Colonic mucosa (tissue), 4 donors: ENCODE measurements around the gene TMEM132C. TPM values are rescaled to one million over a fixed set of nuclear protein-coding genes. Genes with fewer than 3 reads are reported as not detected.
"Not testable (repeated sequence)": the region's sequence is repeated elsewhere in the genome, so short reads cannot be mapped to it uniquely, and the experiment has no call there.

ENCODE experiments used
- DNase-seq: peaks from one replicate; pipeline ENCODE4 v3.0.0-alpha.2; 2020
- H3K27ac ChIP-seq: fragments of 200-600 bp; one replicate; pipeline ENCODE4 v1.8.0; 2021
- H3K27me3 ChIP-seq: fragments of 200-600 bp; one replicate; pipeline ENCODE4 v1.8.0; 2021
- H3K36me3 ChIP-seq: fragments of 200-600 bp; one replicate; pipeline ENCODE4 v1.8.0; 2021
- H3K4me1 ChIP-seq: fragments of 200-600 bp; one replicate; pipeline ENCODE4 v1.8.0; 2021; ENCODE audit warnings: mild to moderate bottlenecking
- H3K4me3 ChIP-seq: fragments of 200-600 bp; one replicate; pipeline ENCODE4 v1.8.0; 2021
- H3K9ac ChIP-seq, 2 donors: one replicate each; pipeline ENCODE4 v1.7.0; 2013; ENCODE audit warnings: control low read depth in 2 of 2, low read depth in 2 of 2, low read length in 2 of 2
- H3K9me3 ChIP-seq: fragments of 200-600 bp; one replicate; pipeline ENCODE4 v1.8.0; 2021
- intact Hi-C: fragments of 100-400 bp; cut with DNase I; formaldehyde crosslinking; loops from one replicate; pipeline ENCODE4 v1.14.1; 2022
- total RNA-seq, 2 donors: library from RNA; stranded (reverse); fragmentation: NEBNext Ultra II Directional in 1 of 2; extraction: Animal tissue kit (Norgen Biotek cat#: 25700) in 1 of 2; gene quantifications; one replicate each; pipeline ENCODE4 v1.2.1, GENCODE V29; 2021
- TF ChIP-seq, protein P1 (sequence below): fragments of 200-600 bp; IDR thresholded peaks from one replicate; pipeline ENCODE4 v1.8.0; 2022; ENCODE audit warnings: antibody characterized with exemption, mild to moderate bottlenecking
- donor health status: healthy.
- donor health status: DM: no; HTN: no; CAD: no.
- donor health status: DM: no; HTN: no; CAD: no.

Gene TMEM132C
- total RNA-seq, 2 donors from 2014 or later = 0.25 to 0.42 TPM

DNA sequence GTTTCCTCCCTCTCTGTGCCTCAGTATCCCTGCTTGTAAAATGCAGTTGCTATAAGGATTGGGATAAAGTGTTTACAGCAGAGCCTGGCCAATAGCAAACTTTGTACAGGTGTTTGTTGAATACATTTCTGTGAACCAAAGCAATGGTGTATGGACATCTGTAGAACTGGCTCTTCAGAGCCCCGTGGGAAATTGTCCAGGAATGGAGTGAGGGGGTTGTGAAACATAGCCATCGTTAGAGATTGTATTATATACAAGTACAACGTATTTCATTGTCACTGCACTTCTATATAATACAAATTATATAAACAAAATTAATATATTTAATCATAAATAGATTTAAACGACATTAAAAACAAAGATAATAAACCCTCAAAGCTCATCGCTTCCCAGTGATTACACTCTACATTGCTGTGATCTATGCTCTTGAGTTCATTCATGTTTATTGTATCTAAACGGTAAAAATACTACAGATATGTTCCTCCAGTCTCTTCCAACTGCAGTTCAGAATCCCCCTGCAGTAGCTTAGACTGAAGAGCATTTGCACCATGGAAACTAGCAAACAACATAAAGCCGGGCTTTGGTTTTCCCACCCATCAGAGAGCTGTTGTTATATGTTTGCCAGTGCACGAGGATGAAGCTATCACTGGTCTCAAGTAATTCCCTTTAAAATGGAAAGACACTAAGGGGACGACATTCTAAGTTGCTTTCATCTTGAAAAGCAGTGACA is 216.7 kb downstream of the TMEM132C start:
- no peak for DNase-seq
- no peaks in the 10 kb centered on the region for H3K36me3 ChIP-seq
- intact Hi-C loops = no loop called here
- H3K9me3 ChIP-seq = no peaks in the 10 kb centered on the region
- TF ChIP-seq, protein P1, sequence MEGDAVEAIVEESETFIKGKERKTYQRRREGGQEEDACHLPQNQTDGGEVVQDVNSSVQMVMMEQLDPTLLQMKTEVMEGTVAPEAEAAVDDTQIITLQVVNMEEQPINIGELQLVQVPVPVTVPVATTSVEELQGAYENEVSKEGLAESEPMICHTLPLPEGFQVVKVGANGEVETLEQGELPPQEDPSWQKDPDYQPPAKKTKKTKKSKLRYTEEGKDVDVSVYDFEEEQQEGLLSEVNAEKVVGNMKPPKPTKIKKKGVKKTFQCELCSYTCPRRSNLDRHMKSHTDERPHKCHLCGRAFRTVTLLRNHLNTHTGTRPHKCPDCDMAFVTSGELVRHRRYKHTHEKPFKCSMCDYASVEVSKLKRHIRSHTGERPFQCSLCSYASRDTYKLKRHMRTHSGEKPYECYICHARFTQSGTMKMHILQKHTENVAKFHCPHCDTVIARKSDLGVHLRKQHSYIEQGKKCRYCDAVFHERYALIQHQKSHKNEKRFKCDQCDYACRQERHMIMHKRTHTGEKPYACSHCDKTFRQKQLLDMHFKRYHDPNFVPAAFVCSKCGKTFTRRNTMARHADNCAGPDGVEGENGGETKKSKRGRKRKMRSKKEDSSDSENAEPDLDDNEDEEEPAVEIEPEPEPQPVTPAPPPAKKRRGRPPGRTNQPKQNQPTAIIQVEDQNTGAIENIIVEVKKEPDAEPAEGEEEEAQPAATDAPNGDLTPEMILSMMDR = no peak
- H3K9ac ChIP-seq = no peak overlapping the region
- H3K27ac ChIP-seq = no peak overlapping the region
- H3K4me1 ChIP-seq = no peaks in the 10 kb centered on the region
- no peak overlapping the region for H3K4me3 ChIP-seq
- H3K27me3 ChIP-seq = no peaks in the 10 kb centered on the region

GRCh38 chr12:128497376-128497775 is 230.4 kb downstream of the TMEM132C start:
- intact Hi-C loops, H3K4me3 ChIP-seq, H3K9ac ChIP-seq, DNase-seq, H3K27me3 ChIP-seq, H3K4me1 ChIP-seq, H3K27ac ChIP-seq, H3K36me3 ChIP-seq, H3K9me3 ChIP-seq: not testable (repeated sequence)

GRCh38 chr12:128507470-128507869 is 240.5 kb downstream of the TMEM132C start:
- Histone ChIP-seq H3K9me3 (no peaks in the 10 kb centered on the region), H3K27ac (no peak overlapping the region), H3K36me3 (no peaks in the 10 kb centered on the region), H3K4me3 (no peak overlapping the region), H3K4me1 (no peaks in the 10 kb centered on the region), H3K9ac (no peak overlapping the region), H3K27me3 (no peaks in the 10 kb centered on the region)
- intact Hi-C loops = no loop called here
- DNase-seq = no peak
- TF ChIP-seq, protein P1 = no peak

GRCh38 chr12:128509170-128509569 is 242.2 kb downstream of the TMEM132C start:
- Histone ChIP-seq H3K9ac (no peak overlapping the region), H3K27me3 (no peaks in the 10 kb centered on the region), H3K4me1 (no peaks in the 10 kb centered on the region), H3K27ac (no peak overlapping the region), H3K4me3 (no peak overlapping the region), H3K36me3 (no peaks in the 10 kb centered on the region), H3K9me3 (no peaks in the 10 kb centered on the region)
- intact Hi-C loops = no loop called here
- no peak for DNase-seq
- TF ChIP-seq, protein P1 = no peak

DNA sequence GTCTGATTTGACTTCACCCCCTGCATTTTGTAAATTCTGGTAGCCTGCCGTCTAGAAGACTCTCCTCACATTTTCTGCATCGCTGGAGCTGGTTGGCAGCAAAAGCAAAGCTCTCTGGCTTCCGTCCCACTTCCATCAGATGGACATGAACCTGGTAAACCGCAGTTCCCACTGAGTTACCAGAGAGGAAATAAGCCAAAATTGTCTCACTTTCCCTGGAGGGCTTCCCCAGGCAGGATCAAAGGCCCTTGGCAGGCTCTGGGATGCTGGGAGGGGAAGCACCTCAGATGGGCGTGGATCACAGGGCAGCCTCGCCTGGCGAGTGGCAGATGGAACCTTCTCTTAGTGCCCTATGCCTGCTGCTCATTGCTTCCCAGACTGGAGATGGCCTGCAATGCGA is 243.5 kb downstream of the TMEM132C start:
- no peak for DNase-seq
- Histone ChIP-seq H3K9ac (no peak overlapping the region), H3K4me3 (no peak overlapping the region), H3K4me1 (no peaks in the 10 kb centered on the region), H3K9me3 (no peaks in the 10 kb centered on the region), H3K36me3 (no peaks in the 10 kb centered on the region), H3K27ac (no peak overlapping the region), H3K27me3 (no peaks in the 10 kb centered on the region)
- TF ChIP-seq, protein P1 = no peak
- intact Hi-C loops = no loop called here

DNA sequence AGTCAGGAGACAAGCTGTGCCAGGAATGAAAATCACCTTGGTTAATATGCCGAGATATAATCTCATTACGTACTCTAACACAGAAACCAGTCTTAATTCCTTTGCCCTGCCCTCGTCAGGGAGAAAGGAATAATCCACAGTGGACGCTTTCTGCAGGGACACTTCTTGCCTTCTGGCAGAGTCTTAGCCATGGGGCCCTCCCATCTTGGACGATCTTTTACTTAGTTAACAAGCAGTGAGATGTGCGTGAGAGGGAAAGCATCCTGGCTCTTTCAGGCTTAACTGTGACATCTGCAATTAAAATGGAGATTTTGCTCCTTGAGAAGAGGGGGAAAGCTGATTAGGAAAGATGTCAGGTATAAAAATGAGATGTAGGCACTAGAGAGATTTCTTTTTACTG is 246.4 kb downstream of the TMEM132C start:
- no peaks in the 10 kb centered on the region for H3K36me3 ChIP-seq
- H3K4me3 ChIP-seq = no peak overlapping the region
- no peaks in the 10 kb centered on the region for H3K4me1 ChIP-seq
- no peak overlapping the region for H3K27ac ChIP-seq
- TF ChIP-seq, protein P1 = no peak
- H3K9ac ChIP-seq = no peak overlapping the region
- intact Hi-C loops = no loop called here
- no peaks in the 10 kb centered on the region for H3K9me3 ChIP-seq
- H3K27me3 ChIP-seq = no peaks in the 10 kb centered on the region
- DNase-seq = no peak
